OCI-LY1 (cell line): ENCODE data around the gene FAM222A.

Experiments used
- H2AFZ ChIP-seq: fragments of 200-600 bp; sonication (generic), shearing (Covaris generic); 2 replicates; pipeline ENCODE4 v1.6.0; 2014; ENCODE audit warnings: antibody characterized with exemption, mild to moderate bottlenecking, low read length
- H3F3A ChIP-seq: fragments of 200-600 bp; sonication (generic), shearing (Covaris generic); 2 replicates; pipeline ENCODE4 v1.6.0; 2014; ENCODE audit warnings: mild to moderate bottlenecking, antibody characterized with exemption, low read length, moderate library complexity; ENCODE audit not compliant: insufficient read depth
- H3K27ac ChIP-seq: fragments of 200-600 bp; sonication (generic); 2 replicates; pipeline ENCODE4 v1.5.1; 2014; ENCODE audit warnings: low read length, mixed run types, mild to moderate bottlenecking, low read depth; ENCODE audit not compliant: poor library complexity, severe bottlenecking
- H3K27me3 ChIP-seq: fragments of 200-600 bp; sonication (generic); 2 replicates; pipeline ENCODE4 v1.6.0; 2014; ENCODE audit warnings: antibody characterized with exemption, mild to moderate bottlenecking, low read length, moderate library complexity; ENCODE audit not compliant: insufficient read depth
- H3K36me3 ChIP-seq: fragments of 200-600 bp; sonication (generic); 2 replicates; pipeline ENCODE4 v1.6.1; 2014; ENCODE audit warnings: mild to moderate bottlenecking, antibody characterized with exemption, low read length, moderate library complexity, mixed read lengths; ENCODE audit not compliant: insufficient read depth
- H3K4me1 ChIP-seq: fragments of 200-600 bp; sonication (generic); 2 replicates; pipeline ENCODE4 v1.5.1; 2014; ENCODE audit warnings: mild to moderate bottlenecking, low read length, moderate library complexity; ENCODE audit not compliant: insufficient read depth, severe bottlenecking
- H3K4me2 ChIP-seq: fragments of 200-600 bp; sonication (generic), shearing (Covaris generic); 2 replicates; pipeline ENCODE4 v1.6.1; 2014; ENCODE audit warnings: low read length
- H3K4me3 ChIP-seq: fragments of 200-600 bp; sonication (generic); 2 replicates; pipeline ENCODE4 v1.5.1; 2014; ENCODE audit warnings: low read length, low read depth, mild to moderate bottlenecking, mixed read lengths; ENCODE audit not compliant: poor library complexity, severe bottlenecking
- H3K79me2 ChIP-seq: fragments of 200-600 bp; shearing (Covaris generic); 2 replicates; pipeline ENCODE4 v1.6.1; 2016; ENCODE audit warnings: mixed run types, low read length, mixed read lengths; ENCODE audit not compliant: insufficient read depth
- H3K9ac ChIP-seq: fragments of 200-600 bp; sonication (generic), shearing (Covaris generic); 2 replicates; pipeline ENCODE4 v1.6.1; 2014; ENCODE audit warnings: mild to moderate bottlenecking, low read length, mixed read lengths
- H3K9me2 ChIP-seq: fragments of 200-600 bp; sonication (generic), shearing (Covaris generic); 2 replicates; pipeline ENCODE4 v1.6.1; 2014; ENCODE audit warnings: low read depth, mild to moderate bottlenecking, low read length, mixed read lengths
- H3K9me3 ChIP-seq: fragments of 200-600 bp; shearing (Covaris generic); 2 replicates; pipeline ENCODE4 v1.6.1; 2014; ENCODE audit warnings: low read length, mixed read lengths
- H4K20me1 ChIP-seq: fragments of 200-600 bp; sonication (generic), shearing (Covaris generic); 2 replicates; pipeline ENCODE4 v1.6.0; 2016; ENCODE audit warnings: mild to moderate bottlenecking, low read length; ENCODE audit not compliant: insufficient read depth
- CTCF ChIP-seq: fragments of 200-600 bp; sonication (generic), shearing (Covaris generic); IDR thresholded peaks from 2 replicates; pipeline ENCODE4 v1.5.1; 2017; ENCODE audit warnings: mild to moderate bottlenecking, antibody characterized with exemption, low read length, moderate library complexity, mixed read lengths
- EZH2 ChIP-seq: fragments of 200-600 bp; sonication (generic), shearing (Covaris generic); IDR thresholded peaks from 2 replicates; pipeline ENCODE4 v1.8.0; 2017; ENCODE audit warnings: borderline replicate concordance, mixed run types, mild to moderate bottlenecking, antibody characterized with exemption, low read length, moderate library complexity, mixed read lengths

The FAM222A gene

DNA sequence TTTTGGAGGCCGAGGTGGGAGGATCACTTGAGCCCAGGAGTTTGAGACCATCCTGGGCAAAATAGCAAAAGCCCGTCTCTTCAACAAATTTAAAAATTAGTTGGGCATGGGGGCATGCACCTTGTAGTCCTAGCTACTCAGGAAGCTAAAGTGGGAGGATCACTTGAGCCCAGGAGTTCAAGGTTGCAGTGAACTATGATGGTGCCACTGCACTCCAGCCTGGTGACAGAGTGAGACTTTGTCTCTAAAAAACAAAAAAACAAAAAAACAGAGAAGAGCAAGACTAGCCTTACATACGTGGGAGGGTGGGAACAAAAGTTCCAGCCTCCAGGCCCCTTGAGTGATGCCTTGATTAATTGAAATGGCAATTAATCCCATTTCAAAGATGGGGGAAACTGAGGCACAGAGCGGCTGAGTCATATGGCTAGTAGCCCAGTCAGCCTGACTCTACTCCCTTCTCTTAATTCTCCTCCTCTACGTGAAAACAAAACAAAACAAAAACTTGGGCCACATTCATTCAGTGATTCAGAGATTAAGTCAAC, 3.3 kb upstream of the FAM222A start:
- Histone ChIP-seq H3K4me1 (peaks cover 2% of the 10 kb centered on the region), H3K4me2 (no peak overlapping the region), H3F3A (no peaks in the 10 kb centered on the region), H3K27me3 (no peaks in the 10 kb centered on the region), H3K9me3 (no peaks in the 10 kb centered on the region), H3K4me3 (no peak overlapping the region), H3K79me2 (no peaks in the 10 kb centered on the region), H3K9ac (no peak overlapping the region), H4K20me1 (no peaks in the 10 kb centered on the region), H3K27ac (no peak overlapping the region), H3K36me3 (no peaks in the 10 kb centered on the region), H2AFZ (no peak overlapping the region), H3K9me2 (no peaks in the 10 kb centered on the region)
- no peak for TF ChIP-seq EZH2

GRCh38 chr12:109710747-109711595, 2.7 kb upstream of the FAM222A start:
- Histone ChIP-seq H3K79me2 (no peaks in the 10 kb centered on the region), H3F3A (no peaks in the 10 kb centered on the region), H3K36me3 (no peaks in the 10 kb centered on the region), H4K20me1 (no peaks in the 10 kb centered on the region), H2AFZ (no peak overlapping the region), H3K27me3 (no peaks in the 10 kb centered on the region), H3K27ac (no peak overlapping the region), H3K4me1 (peaks cover 2% of the 10 kb centered on the region), H3K9me3 (no peaks in the 10 kb centered on the region), H3K4me2 (no peak overlapping the region), H3K4me3 (no peak overlapping the region), H3K9ac (no peak overlapping the region), H3K9me2 (no peaks in the 10 kb centered on the region)
- TF ChIP-seq EZH2 (no peak), CTCF (no peak)

- H3K27me3 ChIP-seq = no peaks in the 10 kb centered on the region
- H3K9ac ChIP-seq = no peak overlapping the region
- H3K27ac ChIP-seq = no peak overlapping the region
- H3K4me3 ChIP-seq = no peak overlapping the region
- H4K20me1 ChIP-seq = no peaks in the 10 kb centered on the region
- no peaks in the 10 kb centered on the region for H3F3A ChIP-seq
- no peaks in the 10 kb centered on the region for H3K79me2 ChIP-seq
- H3K4me1 ChIP-seq = peaks cover 2% of the 10 kb centered on the region
- H3K36me3 ChIP-seq = no peaks in the 10 kb centered on the region
- no peaks in the 10 kb centered on the region for H3K9me2 ChIP-seq
- H3K9me3 ChIP-seq = no peaks in the 10 kb centered on the region
- TF ChIP-seq EZH2 (no peak), CTCF (no peak)
- no peak overlapping the region for H2AFZ ChIP-seq
- H3K4me2 ChIP-seq = no peak overlapping the region
These were observed 1.8 kb upstream of the FAM222A start for GRCh38 chr12:109711596-109712461.
